GM12892 (cell line): ENCODE results near the gene IL12RB1.

Source experiments
- POLR2A ChIP-seq: IDR thresholded peaks from 2 replicates; pipeline ENCODE4 v1.6.1; 2011; ENCODE audit warnings: low read depth, low read length, control low read depth
- POLR2AphosphoS5 ChIP-seq: IDR thresholded peaks from 2 replicates; pipeline ENCODE4 v1.6.1; 2011; ENCODE audit warnings: low read depth, low read length, control low read depth
- TAF1 ChIP-seq: IDR thresholded peaks from 2 replicates; pipeline ENCODE4 v1.6.1; 2011; ENCODE audit warnings: low read depth, mild to moderate bottlenecking, control low read depth, low read length, borderline replicate concordance

DNA sequence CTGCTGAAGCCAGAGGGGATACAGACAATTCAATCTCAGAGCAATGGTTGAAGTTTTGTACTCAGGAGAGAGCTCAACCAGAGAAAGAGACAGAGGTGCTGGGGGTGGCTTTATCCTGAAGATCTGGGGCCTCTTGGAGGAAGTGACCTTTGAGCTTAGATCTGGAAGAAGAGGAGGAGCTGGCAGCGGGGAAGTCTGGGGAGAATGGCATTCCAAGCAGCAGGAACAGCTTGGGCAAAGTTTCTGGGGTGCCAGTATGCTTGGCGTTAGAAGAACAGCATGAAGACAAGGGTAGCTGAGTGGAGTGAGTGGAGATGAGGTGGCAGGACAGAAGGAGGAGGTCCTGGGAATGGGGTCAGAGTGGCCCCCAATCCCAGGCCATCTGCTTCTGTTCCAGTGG, 22.2 kb upstream of the IL12RB1 start:
- TF ChIP-seq POLR2AphosphoS5 (no peak), TAF1 (no peak), POLR2A (no peak)
